Superior temporal gyrus (tissue), 1 donor: ENCODE data around the gene TP53BP2.
"Not testable (repeated sequence)": the region's sequence is repeated elsewhere in the genome, so short reads cannot be mapped to it uniquely, and the experiment has no call there.

ENCODE experiments used
- DNase-seq: peaks from one replicate; pipeline ENCODE4 v3.0.0-alpha.2; 2016; ENCODE audit errors: extremely low spot score

Gene TP53BP2

GRCh38 chr1:223845810-223846682 is at the start of gene TP53BP2:
Gene TP53BP2 (minus strand): TSS chr1:223845947. CDS start chr1:223845680, 267 bp downstream.
- peak; percentile 86 for DNase-seq

GRCh38 chr1:223890494-223890893 is 44.7 kb upstream of the TP53BP2 start:
- not testable (repeated sequence) for DNase-seq

GRCh38 chr1:223889319-223889718 is 43.6 kb upstream of the TP53BP2 start:
- DNase-seq, result not testable (repeated sequence)

- DNase-seq, result no peak
Observed at GRCh38 chr1:223887747-223888418, 42.1 kb upstream of the TP53BP2 start.

- no peak for DNase-seq
Observed at GRCh38 chr1:223886516-223886921, 40.8 kb upstream of the TP53BP2 start.

- no peak for DNase-seq
Observed at GRCh38 chr1:223885614-223886013, 39.9 kb upstream of the TP53BP2 start.

- DNase-seq, result no peak
Observed at GRCh38 chr1:223878598-223879325, 33.0 kb upstream of the TP53BP2 start.

GRCh38 chr1:223877804-223878203 is 32.1 kb upstream of the TP53BP2 start:
- DNase-seq, result no peak

- no peak for DNase-seq
Observed at GRCh38 chr1:223876590-223876989, 30.8 kb upstream of the TP53BP2 start.

- no peak for DNase-seq
Observed at GRCh38 chr1:223873044-223873443, 27.3 kb upstream of the TP53BP2 start.

- DNase-seq, result no peak
Observed at GRCh38 chr1:223872308-223872901, 26.7 kb upstream of the TP53BP2 start.

- no peak for DNase-seq
Observed at GRCh38 chr1:223870617-223871574, 25.1 kb upstream of the TP53BP2 start.

- DNase-seq, result not testable (repeated sequence)
Observed at GRCh38 chr1:223864599-223865368, 19.0 kb upstream of the TP53BP2 start.

- no peak for DNase-seq
Observed at GRCh38 chr1:223864084-223864483, 18.3 kb upstream of the TP53BP2 start.

GRCh38 chr1:223861904-223862303 is 16.2 kb upstream of the TP53BP2 start:
- DNase-seq, result no peak

GRCh38 chr1:223860051-223860622 is 14.4 kb upstream of the TP53BP2 start:
- DNase-seq, result no peak

GRCh38 chr1:223859058-223859457 is 13.3 kb upstream of the TP53BP2 start:
- DNase-seq, result no peak

- no peak for DNase-seq
Observed at GRCh38 chr1:223856386-223856785, 10.6 kb upstream of the TP53BP2 start.

- no peak for DNase-seq
Observed at GRCh38 chr1:223853748-223854147, 8.0 kb upstream of the TP53BP2 start.

GRCh38 chr1:223853275-223853674 is 7.5 kb upstream of the TP53BP2 start:
- DNase-seq, result no peak
